ENCODE results near the gene PLCB1. TPM values are rescaled to one million over a fixed set of nuclear protein-coding genes. Genes with fewer than 3 reads are reported as not detected.
A peak's percentile ranks its signal among the peaks of the same experiment; 100 is the strongest.
"Not testable (repeated sequence)": the region's sequence is repeated elsewhere in the genome, so short reads cannot be mapped to it uniquely, and the experiment has no call there.

PLCB1 gene
- total RNA-seq, 1 donor from 2014 or later: 13.6 TPM

DNA sequence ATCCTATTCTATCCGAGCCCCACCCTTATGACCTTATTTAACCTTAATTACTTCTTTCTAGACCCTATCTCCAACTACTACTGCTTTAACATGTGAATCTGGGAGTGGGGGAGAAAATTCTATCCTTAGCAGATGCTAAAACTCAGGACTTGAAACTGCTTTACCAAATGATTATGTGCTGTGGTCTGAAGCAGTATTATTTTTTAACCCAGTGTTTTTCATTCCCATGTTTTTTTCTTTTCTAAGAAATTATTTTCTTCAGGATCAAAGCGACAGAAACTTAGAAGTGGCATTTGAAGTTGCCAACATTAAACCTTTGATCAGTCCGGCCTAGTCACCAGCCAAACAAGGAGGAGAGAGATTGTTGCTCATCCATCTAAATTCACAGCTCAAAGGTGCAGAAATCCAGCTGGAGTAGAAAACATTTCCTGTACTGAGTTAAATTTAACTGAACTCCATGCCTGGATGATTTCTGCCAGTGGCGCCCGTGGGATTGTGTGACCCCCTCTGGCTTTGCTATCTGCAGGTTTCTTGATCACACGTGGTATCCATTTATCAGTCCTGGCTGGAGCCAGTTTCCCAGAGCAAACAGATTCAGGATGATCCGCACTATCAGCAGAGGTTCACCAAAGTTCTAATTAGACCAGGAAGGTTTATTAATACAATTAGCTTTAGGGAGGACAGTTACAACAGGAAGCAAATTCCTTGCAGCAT is 300.5 kb downstream of the PLCB1 start:
- no peak for DNase-seq (ENCODE audit: low read depth, low spot score)

DNA sequence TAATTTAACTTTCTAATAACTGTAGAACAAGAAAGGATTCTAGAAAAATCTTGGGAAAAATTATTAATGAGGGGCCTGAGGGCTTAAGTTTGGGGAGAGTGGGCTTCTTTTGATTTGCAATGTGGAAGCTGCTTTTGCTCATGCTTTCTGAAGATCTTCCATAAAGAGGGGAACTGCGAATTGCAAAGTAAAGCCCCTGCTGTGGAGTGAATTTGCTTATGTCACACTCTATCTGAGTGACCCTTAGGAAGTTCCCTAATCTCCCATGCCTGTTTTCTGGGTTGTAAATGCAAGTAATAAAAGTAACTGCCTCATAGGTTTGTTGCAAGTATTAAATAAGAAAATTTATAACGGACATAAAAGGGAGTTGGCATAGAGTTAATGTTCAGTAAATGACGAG is 301.2 kb downstream of the PLCB1 start:
- DNase-seq (ENCODE audit: low read depth, low spot score): no peak

DNA sequence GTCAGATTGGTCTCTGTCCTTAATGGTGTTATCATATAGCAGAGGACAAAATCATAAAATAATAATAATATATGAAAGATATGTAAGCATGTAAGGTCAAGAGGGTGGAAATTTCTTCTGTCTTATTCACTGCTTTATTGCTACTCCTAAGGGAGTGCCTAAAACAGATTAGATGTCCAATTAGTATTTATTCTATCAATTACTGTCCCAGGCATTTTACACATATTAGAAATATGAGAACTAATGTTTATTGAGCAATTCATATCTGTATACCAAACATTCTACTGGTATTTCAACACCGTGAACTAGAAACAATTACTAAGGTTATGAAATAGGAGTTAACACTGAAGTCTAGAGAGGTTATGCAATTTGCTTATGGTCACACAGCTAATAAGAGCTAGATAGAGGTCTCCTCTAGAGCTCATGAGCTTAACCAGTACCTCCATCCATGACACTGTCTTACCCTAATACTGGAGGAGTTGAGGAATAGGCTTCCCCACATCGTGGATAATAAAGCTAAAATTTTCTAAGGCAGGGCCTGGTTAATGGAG is 302.3 kb downstream of the PLCB1 start:
- no peak for DNase-seq (ENCODE audit: low read depth, low spot score)

DNA sequence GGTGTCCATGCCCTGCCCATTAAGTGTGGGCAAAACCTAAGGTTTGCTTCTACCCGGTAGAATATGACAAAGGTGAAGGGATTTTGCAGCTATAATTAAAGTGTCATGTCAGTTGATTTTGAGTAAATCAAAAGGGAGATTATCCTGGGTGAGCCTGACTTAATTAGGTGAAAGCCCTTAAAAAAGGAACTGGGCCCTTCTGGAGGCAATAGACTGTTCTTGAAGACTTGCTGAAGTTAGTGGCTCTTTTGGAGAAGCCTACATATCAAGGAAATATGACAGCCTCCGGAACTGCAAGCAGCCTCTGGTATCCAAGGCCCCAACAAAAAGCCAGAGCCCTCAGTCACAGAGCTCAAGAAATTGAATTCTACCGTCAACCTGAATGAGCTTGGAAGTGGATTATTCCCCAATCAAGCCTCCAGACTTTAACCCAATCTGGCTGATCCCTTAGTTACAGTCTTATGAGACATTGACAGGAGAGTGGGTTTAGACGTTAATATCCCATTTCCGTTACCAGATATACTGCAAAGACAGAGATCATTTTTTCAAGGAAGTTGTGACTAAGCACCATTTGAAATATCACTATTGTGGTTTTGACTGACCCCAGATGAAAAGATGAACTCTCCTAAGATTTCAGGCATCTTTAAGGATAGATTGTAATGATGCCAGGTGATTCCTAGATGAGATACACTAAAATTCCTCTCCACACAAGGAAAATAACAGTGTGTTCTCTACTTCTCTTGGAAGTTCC is 303.4 kb downstream of the PLCB1 start:
- no peak for DNase-seq (ENCODE audit: low read depth, low spot score)

DNA sequence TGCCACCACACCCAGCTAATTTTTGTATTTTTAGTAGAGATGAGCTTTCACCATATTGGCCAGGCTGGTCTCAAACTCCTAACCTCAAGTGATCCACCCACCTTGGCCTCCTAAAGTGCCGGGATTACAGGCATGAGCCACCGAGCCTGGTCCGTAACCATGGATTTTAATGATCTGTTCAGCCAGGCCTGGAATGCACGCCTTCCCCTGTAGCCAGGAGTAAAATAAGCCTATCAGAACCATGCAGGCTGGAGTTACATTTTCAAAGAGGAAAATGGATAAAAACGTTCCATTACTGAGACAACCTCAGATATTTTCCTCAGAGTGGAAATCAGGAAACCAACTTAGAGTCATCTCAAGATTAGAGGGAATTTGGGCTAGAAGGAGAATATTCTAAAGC is 304.9 kb downstream of the PLCB1 start:
- not testable (repeated sequence) for DNase-seq (ENCODE audit: low read depth, low spot score)

DNA sequence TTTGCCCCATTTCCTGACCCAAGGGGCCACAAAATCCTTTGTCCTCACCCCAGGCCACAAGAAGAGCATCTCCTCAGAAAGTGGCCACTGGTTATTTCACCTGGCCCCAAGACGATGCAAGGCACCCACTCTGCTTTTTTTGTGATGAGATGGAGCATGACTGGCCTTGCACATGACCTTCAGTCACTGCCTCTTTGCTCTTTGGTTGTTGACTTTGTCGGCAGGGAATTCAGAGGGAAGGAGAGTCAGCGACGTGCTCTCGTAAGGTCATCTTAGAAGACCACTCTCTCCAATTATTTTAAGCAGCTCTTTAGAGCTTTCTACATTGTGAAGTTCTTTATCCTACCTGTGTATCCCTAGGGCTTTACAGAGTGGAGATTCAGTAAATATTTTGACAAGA is 306.7 kb downstream of the PLCB1 start:
- DNase-seq (ENCODE audit: low read depth, low spot score): no peak

DNA sequence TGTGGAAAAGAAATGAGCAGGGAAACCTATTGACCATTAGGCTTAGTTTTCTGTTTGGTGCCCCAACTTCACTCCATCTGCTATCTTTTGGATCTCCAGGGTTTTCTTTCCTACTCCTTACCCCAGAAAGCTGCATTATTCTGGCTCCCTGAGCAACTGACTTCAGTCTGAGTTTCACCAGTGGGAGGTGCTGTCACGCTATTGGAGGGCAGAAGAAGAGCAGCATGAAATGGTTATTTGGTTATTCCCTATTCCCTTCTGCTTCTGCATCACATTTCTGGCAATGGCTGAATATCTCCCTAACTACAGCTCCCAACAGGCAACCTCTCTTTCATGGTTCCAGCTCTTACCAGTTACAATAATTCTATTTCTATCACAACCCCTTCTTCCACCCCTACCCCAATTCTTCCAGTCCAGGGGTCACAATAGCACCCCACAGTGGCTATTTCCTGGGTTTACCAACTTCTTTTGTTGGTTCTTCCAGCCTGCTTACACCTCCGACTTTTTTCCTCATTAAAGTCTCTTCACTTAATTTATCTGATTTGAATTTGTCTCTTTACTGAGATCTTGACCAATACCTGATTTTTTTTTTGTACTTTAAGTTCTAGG is 311.5 kb downstream of the PLCB1 start:
- no peak for DNase-seq (ENCODE audit: low read depth, low spot score)

DNA sequence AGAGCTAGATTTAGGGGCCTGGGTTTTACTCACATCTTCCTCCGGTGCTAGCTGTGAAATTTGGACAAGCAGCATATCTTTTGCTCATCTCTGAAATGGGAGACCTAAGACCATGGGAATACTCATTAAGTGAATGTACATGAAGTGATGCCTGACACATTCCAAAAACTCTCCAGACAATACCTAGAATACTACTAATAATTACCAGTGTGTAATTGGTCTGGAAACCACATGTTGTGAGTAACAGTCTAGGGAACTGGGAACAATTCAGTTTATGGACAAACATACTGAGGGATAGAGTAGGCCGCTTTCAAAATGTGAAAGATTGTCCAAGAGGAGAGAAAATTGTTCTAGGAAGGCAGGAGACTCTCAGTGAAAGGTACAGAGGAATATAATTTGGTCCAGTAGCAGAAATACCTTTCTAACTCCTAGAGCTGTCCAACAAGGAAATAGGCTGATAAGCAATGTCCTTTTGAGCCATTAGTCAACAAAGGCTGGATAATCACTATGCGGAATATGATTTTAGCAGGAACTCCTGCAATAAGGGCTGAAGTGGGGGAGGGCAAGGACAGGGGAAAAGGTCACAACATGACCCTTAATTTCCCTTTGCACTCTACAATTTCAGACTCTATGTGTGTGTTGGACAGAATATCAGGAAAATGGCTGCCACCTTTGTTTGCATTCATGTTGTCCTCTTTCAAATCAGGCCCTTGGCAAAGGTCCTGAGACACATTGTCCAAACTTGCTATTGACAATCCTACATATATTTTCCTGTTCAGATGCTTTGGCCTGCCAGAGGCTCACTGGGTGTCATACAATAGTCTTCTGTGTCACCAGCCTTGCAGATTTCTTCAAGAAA is 315.4 kb downstream of the PLCB1 start:
- no peak for DNase-seq (ENCODE audit: low read depth, low spot score)

DNA sequence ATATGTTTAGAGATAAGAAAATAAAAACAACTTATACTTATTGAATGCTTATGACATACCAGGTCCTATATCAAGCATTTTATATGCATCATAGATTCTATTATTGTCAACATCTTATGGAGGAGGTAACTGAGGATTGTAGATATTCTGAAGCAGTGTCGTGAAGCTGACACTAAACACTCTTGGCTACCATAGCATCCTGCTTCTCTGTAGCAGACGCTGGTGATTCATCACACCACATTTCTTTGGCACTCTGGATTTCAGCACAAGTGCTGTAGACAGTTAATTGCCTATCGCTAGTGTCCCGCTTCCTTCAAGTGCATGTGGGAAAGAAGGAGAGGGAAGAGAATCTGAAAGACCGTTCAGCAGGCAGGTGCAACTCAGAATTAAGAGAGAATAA is 317.1 kb downstream of the PLCB1 start:
- no peak for DNase-seq (ENCODE audit: low read depth, low spot score)

DNA sequence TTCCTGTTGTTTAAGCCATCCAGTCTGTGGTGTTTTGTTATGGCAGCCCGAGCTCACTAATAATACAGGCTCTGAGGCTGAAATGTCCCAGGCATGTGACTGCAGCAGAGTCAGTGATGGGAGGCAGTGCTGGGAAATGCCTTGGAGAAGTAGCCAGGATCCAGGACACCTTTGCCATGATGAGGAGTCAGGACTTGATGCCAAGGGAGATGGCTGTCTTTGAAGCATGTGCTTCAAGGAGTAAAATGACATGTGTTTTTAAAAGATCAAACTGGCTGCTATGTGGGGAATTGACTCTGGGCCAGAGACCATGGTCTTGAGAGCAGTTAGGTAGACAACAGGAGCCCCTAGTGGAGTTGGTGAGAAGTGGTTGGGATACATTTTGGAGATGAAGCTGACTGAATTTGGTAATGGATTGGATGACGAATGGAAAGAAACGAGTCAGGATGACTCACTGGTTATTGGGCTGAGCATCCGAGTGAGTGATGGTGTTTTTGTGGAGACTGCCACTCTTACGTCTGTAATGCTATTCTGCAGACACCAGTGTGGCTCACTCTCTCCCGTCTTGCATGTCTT is 322.2 kb downstream of the PLCB1 start:
- peak; percentile 57 for DNase-seq (ENCODE audit: low read depth, low spot score)

DNA sequence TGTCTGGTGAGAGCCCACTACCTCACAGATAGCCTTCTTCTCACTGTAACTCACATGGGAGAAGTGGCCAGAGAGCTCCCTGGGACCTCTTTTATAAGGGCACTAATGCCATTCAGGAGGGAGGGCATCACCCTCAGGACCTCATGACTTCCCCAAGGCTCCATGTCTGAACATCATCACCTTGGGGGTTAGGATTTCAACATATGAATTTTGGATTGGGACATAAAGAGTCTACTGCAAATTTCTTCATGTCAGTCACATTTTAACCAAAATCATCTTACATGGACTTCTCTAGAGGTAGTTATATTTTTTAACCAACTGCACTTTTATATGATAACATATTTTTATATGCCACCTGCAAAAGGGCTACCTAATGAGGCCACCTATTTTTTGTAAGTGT is 324.7 kb downstream of the PLCB1 start:
- DNase-seq (ENCODE audit: low read depth, low spot score): no peak

DNA sequence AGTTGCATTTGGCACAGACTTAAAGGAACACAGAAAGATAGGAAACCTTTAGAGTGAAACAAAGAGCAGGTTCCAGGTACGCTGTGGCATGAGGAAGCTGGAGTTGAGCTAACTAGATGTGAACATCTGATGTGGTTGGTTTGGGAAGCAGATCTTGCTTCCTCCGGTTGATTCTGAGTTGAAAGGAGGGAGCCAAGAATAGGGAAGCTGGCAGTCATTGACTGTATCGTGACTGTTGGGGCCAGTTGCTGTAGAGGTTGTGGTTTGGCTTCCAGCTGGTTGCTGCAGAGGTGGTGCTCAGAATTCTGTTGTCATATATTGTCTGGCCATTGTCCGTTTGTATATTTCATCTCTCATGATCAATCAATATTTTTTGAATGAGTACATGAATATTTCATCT is 325.9 kb downstream of the PLCB1 start:
- DNase-seq (ENCODE audit: low read depth, low spot score): no peak

DNA sequence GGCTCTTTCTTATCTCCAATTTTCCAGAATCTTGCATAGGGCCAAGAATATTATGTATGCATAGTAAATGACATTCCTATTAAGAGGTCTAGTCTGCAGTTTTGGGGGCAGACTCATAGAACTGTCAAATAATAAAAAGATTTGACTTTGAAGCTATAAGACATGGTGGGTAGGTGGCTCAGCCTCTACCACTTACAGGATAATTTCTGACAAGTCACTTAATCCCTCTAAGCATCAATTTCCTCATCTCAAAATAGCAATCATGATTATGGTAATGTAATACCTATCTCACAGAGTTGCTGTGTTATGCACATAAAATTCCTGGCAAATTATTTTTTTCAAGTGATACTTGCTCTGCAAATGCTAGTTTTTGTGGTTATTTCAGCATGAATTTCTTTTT is 329.1 kb downstream of the PLCB1 start:
- DNase-seq (ENCODE audit: low read depth, low spot score): no peak

DNA sequence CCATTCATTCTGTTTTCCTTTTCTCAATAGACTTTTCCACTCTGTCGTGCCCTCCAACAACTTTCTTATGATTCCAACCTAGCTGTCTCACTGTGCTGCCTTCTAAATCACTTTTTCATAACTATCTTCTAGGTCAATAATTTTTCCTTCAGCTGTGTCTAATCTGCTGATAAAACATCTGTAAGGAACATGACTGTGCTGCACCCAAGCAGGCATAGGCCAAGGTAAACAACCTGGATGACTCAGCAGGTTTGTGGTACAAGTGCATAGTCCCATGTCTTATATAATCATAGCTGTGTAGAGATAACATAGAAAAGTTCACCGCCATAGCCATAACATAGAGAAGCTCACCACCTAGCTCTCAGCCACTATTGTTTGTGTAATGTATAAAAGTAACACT is 332.3 kb downstream of the PLCB1 start:
- DNase-seq (ENCODE audit: low read depth, low spot score): no peak

DNA sequence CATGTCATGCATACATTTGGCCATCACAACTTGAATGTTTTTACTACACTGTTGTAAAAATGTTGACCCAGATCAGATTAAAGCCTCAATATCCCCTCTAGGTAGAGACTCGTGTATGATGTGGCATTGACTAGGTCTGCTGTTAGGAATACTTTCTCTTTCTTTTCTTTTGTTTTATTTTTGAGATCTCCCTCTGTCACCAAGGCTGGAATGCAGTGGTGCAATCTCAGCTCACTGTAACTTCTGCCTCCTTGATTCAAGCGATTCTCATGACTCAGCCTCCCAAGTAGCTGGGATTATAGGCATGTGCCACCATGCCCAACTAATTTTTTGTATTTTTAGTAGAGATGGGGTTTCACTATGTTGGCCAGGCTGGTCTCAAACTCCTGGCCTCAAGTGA is 334.7 kb downstream of the PLCB1 start:
- not testable (repeated sequence) for DNase-seq (ENCODE audit: low read depth, low spot score)

DNA sequence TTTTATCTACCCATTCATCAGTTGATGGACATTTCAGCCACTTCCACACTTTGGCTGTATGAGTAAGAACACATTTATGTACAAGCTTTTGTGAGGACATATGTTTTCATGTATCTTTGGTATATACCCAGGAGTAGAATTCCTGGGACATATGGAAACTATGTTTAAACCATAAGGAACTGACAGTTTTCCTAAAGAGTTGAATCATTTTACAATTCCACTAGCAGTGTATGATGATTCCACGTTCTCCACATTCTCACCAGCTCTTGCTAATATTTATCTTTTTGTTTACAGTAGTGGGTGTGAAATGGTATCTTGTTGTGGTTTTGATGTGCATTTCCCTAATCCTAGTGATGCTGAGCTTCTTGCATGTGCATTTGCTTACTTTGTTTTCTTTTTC is 338.1 kb downstream of the PLCB1 start:
- no peak for DNase-seq (ENCODE audit: low read depth, low spot score)

DNA sequence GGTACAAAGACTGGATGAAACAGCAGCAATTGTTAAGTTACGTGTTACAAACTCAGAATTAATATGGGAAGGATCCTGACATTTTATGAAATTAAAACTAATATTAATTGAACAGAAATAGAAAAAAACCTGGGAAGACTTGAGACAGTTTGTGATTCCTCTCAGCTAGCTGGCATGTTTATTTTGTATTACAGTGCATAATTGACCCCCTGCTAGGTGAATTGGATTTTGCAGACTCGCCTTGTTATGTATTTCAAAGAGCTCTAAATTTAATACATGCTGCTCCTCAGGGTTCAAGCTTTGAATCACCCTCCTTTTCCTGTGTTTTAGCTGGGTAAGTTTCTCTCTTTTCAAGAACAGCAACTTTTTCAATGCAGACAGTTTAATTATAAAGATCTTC is 339.4 kb downstream of the PLCB1 start:
- DNase-seq (ENCODE audit: low read depth, low spot score): no peak

DNA sequence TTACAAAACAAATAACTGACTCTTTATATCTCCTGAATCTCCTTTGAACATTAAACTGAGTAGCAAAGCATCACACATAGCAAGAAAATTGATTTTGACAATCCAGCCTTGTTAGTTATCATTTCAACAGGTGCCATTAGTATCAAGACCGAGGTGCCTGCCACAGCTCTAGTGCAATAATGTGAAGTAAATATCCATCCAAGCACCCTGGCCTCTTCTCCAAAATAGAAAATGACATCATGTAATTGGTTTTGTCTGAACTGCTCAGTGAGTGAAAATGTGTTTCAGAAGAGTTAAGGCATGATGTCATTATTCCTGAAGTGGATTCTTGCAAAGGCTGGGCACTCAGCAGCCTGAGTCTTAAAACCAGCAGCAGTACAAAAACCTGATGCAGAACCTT is 341.4 kb downstream of the PLCB1 start:
- no peak for DNase-seq (ENCODE audit: low read depth, low spot score)

DNA sequence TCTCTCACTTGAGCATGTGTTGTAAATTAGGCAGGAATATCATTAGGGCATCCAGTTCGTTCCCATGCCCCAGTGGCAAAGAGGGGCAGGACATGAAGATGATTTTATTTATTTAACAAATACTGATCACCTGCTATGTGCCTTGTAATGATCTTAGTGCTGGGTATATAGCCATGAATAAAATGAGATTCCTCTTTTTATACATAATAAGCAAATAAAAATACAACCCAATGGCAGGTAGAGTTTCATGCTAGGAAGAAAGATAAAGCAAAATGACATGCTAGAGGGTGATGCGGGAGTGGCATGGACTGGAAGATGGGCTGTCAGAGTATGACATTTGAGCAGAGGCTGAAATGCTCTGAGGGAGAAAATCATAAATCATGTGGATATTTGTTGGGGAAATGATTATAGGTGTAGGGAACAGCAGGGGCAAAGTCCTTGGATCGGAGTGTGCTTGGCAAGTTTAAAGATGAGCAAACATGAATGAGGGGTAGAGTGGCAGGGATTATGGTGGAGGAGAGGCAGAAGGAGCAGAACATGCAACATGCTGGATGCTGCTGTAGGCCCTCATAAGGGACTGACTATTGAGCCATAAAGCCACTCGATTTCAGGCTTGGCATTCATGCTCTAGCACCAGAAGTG is 342.1 kb downstream of the PLCB1 start:
- no peak for DNase-seq (ENCODE audit: low read depth, low spot score)

DNA sequence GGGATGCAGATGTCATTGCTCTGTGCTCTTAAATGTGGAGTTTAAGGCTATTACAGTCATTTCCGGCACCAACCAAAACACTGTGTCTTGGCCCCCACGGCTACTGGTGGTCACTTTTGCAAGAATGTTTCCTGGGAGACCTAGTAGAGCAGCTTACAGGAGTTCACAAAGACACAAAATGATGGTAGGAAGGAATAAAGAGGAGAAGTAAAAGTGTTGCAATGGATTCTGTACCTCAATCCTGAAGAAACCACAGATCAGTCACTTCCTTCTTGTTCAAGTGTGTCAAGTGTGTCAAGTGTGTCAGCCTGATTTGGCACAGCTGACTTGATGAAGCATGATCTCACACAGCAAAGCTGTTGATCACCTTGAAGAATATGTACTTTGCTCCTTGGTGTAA is 344.0 kb downstream of the PLCB1 start:
- no peak for DNase-seq (ENCODE audit: low read depth, low spot score)

DNA sequence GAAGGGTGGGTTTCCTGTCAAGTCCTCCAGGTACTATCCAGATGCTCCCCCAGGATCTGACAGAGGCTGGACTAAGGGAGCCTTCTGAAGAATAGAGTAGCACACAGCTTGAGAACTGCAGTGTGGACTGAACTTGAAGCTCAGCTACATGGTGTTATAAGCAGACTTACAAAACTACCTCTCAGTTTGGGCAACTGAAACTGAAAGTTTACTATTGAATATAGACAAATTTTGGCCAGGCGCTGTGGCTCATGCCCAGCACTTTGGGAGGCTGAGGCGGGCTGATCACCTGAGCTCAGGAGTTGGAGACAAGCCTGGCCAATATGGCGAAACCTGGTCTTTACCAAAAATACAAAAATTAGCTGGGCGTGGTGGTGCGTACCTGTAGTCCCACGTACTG is 348.5 kb downstream of the PLCB1 start:
- no peak for DNase-seq (ENCODE audit: low read depth, low spot score)

Measured in pulmonary artery endothelial cell (primary cell).